Fibroblast of skin of left quadriceps (primary cell): Measurements from ENCODE around the gene GRAMD1B.
"Not testable (repeated sequence)": the region's sequence is repeated elsewhere in the genome, so short reads cannot be mapped to it uniquely, and the experiment has no call there.

ENCODE experiments used
- DNase-seq, 2 experiments: peaks; one replicate each; pipeline ENCODE4 v3.0.0-alpha.2; 2013; ENCODE audit warnings: low read depth in 2 of 2

GRAMD1B gene

GRCh38 chr11:123443851-123444623 lies 14.0 kb downstream of the GRAMD1B start:
- no peak for DNase-seq

DNA sequence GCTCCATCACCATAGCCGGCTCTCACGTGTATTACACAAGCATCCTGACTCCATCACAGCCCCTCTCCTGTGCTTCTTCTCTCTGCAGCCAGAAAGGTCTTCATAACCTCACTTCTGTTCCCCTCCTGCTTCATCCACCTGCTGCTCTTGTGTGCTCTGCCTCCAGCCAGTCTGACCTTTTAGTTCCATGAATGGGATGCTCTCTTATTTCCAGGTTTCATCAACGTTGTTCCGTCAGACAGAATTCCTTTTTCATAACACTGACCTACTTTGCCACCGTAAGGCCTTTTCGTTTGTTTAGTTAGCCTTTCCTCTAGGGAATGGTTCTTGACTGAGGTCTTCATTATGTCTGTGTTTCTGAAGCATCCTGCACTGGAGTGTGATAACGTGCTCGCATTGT lies 18.8 kb downstream of the GRAMD1B start:
- no peak for DNase-seq

GRCh38 chr11:123449436-123449835 lies 19.4 kb downstream of the GRAMD1B start:
- DNase-seq, result no peak

- no peak for DNase-seq
These were observed 20.6 kb downstream of the GRAMD1B start for GRCh38 chr11:123450623-123451022.

DNA sequence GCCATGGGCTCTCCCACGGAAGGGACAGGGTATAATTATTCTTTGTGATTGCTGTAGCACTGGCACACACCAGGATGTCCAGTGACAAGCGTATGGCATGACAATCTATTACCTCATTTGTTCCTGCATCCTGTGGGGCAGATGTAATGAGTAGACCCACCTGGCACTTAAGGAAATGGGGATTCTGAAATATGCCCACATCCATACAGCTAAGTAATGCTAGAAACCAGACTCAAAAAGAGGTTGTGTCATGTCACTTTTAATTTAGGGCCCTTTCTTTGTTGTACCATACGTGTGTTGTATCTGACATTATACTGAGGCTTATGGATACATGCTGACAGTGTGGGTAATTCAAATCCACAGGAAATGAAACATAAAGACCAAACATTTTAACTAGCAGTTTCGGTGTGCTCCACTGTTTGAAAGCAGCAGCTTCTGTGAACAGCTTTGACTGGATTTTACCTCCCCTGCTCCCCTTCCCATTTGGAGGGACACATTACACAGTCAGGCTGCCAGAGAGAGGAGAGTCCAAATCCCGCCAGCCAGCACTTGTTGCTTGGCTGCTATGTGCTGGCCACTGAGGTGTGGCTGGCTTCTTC lies 21.2 kb downstream of the GRAMD1B start:
- no peak for DNase-seq

GRCh38 chr11:123452794-123453193 lies 22.7 kb downstream of the GRAMD1B start:
- DNase-seq, result no peak

DNA sequence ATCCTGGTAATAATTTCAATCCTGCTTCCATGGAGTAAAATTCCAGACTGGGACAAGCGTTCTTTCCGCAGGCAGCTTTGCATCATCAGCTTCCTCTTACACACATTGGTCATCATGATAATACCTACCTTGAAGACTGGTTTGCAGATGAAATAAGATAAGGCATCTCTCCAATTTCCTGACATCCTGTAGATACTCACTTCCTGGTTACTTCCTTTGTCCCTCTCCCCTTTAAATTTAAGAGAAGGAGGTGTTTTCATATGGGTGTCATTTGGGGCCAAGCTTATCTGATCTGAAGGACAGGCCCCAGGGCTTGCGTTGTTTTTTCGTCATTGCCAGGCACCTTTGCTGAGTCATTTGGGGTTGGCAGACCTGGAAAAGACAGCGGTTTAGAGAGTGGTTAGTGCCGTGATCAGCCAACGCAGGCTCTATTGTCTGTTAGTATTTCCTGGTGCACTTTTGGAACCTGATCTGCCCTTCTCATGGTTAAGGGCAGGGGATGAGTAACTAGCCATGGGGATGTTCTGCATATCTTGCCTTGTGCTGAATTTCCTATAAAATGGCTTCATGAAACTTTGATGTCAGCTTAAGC lies 24.1 kb downstream of the GRAMD1B start:
- DNase-seq, result no peak

DNA sequence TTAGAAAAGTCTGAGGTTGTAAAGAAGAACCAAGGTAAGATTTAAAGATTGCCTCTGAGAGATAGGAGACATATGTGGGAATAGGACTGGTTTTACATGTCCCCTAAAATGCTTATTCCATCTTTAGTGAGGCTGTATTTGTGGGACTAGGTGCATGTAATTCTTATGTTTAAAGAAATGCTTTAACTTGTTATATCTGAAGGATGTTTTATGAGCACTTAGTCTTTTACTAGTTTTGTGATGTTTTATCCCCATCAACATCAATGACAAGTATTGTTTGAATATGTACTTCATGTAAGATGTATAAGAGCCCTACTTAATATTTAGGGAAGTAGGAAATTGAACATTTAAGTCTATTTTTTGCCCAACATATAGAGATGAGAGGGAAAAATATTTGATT lies 24.7 kb downstream of the GRAMD1B start:
- no peak for DNase-seq

- not testable (repeated sequence) for DNase-seq
These were observed 26.4 kb downstream of the GRAMD1B start for GRCh38 chr11:123456448-123456847.

- DNase-seq, result no peak
These were observed 27.2 kb downstream of the GRAMD1B start for GRCh38 chr11:123457187-123457770.

- no peak for DNase-seq
These were observed 28.4 kb downstream of the GRAMD1B start for GRCh38 chr11:123458501-123458900.

DNA sequence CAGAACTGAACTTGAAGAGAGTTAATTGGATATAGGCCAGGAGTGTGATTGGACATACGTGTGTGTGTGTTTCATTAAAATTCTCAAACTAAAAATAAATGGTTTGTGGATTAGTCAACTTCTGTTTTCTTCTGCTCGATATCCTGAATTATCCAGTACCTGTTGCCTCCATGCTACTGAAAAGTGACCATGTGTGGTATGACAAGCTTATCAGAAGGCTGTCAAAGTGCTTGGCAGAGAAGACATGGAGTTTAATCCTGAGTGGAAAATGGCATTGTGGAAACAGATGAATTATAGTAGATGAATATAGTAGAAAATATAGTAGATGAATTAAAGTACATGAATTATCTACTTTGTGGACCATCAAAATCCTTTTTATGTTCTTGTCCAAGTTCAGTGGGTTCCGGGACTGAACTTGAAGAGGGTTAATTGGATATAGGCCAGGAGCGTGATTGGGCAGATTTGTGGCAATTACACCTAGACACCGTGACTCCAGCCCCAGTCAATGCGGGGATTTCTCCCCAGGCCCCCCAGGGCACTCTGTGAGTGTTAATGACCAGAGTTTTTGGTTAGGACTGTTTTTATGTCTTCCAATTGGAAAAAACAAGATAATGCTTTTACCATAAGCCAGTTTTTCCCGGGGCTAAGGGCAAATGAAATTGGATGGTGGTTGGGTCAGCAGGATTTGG lies 30.1 kb downstream of the GRAMD1B start:
- no peak for DNase-seq

GRCh38 chr11:123461164-123461563 lies 31.1 kb downstream of the GRAMD1B start:
- DNase-seq, result no peak

DNA sequence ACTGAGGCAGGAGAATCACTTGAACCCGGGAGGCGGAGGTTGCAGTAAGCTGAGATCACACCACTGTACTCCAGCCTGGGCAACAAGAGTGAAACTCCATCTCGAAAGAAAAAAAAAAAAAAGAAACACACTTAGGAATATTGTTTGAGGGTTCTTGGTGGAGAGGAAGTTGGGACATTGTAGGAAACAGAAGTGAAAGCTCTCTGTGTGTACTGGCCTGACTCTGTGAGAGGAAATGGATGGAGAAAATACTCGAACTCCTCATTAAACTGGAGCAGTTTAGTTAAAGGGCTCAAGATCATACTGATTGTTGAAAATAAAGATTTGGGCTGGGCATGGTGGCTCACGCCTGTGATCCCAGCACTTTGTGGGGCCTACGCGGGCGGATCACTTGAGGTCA lies 35.6 kb downstream of the GRAMD1B start:
- DNase-seq, result not testable (repeated sequence)

DNA sequence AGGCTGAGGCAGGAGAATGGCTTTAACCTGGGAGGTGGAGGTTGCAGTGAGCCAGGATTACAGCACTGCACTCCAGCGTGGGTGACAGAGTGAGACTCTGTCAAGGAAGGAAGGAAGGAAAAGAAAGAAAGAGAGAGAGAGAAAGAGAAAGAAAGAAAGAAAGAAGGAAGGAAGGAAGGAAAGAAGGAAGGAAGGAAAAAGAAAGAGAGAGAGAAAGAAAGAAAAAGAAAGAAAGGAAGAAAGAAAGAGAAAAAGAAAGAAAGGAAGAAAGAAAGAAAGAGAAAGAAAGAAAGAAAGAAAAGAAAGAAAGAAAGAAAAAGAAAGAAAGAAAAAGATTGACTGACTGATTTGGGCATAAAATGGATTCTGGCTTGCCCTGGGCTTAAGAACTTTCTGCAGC lies 36.1 kb downstream of the GRAMD1B start:
- DNase-seq, result not testable (repeated sequence)

DNA sequence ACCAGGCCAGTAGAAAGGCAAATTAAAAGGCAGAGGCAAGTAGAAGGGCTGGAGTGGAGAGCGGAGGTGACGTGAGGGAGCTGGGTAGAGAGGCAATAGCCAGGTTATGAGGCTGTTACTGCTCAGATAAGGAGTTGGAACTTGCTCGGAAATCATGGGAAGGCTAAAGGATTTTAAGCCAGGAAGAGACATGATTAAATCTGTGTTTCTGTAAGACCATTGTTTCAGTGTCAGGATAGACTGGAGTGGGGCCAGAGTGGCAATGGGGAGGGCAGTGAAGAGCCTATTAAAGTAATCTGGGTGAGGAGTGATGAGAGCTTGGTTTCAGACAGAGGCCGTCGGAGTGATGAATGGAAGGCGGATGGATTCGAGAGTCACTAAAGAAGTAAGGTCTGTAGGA lies 39.0 kb downstream of the GRAMD1B start:
- DNase-seq, result no peak

DNA sequence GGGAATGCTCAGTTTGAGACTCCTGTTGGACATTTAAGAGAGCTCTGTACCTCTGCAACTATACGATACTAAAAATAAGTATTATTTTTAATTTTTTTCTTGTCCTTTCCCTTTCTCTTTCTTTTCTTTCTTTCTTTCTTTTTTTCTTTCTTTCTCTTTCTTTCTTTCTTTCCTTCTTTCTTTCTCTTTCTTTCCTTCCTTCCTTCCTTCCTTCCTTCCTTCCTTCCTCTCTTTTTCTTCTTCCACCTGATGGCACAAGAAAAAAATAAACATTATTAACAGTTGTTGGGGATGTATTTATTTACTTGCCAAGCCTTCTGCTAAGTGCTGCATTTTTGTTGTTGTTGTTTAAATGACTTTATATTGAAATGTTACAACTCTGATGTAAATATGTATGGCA lies 39.5 kb downstream of the GRAMD1B start:
- no peak for DNase-seq

- no peak for DNase-seq
These were observed 40.8 kb downstream of the GRAMD1B start for GRCh38 chr11:123470842-123471241.

DNA sequence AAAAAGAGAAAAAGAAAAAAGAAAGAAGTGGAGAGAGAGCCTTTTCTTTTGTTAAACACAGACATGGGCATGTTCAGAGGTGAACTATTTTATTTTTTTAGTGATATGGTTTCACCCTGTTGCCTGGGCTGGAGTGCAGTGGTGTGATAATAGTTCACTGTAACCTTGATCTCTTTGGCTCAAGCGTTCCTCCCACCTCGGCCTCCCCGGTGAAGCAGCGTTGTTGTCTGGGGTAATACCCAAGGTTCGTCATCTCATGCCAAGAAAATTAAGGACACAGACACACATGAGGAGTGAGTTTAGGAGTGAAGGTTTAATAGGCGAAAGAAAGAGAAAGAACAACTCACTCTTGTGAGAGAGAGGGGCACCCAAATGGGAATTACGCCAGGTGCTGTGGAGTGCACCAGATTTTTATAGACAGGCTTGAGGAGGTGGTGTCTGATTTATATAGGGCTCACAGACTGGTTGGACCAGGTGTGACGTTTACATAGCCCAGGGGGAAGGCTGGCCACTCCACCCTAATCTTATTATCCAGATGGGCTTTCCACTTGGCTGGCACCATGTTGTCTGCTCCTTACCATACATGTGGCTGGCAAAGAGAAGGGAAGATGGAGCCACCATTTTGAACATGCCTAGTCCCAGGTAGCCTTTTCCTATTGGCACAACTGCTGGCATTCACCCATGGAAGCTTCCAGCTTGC lies 42.3 kb downstream of the GRAMD1B start:
- DNase-seq, result no peak

GRCh38 chr11:123473941-123474677 lies 44.0 kb downstream of the GRAMD1B start:
- DNase-seq, result peak; percentile 80 to 81

DNA sequence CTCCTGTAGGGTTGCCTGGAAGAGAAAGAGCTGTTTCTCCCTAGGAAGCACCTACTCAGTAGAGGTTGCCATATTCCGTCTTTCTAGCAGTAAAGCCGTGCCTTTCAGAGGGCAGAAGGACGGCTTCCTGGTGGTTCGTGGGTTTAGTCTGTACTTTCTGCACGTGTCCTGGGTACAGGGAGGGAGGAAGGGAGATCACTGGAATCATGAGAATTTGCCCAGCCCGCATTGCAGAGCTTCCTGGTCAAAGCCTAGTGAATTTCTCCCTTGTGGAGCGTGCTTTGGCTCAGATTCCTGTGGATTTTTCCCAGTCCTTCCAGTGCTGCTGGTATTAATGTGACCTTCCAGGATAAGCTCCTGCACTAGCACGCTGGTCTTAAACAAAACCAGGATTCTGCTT lies 44.9 kb downstream of the GRAMD1B start:
- peak in 1 of 2 experiments; percentile 39 for DNase-seq
